HG03159 (cell line): Measurements from ENCODE around the gene ANKDD1B.
"Not testable (repeated sequence)": the region's sequence is repeated elsewhere in the genome, so short reads cannot be mapped to it uniquely, and the experiment has no call there.

Source experiments
- ATAC-seq: cut with Tn5 transposase; IDR thresholded peaks from one replicate; pipeline ENCODE4 v1.9.1; 2021; ENCODE audit warnings: mild to moderate bottlenecking, moderate library complexity; ENCODE audit not compliant: unreplicated experiment

Gene ANKDD1B

DNA sequence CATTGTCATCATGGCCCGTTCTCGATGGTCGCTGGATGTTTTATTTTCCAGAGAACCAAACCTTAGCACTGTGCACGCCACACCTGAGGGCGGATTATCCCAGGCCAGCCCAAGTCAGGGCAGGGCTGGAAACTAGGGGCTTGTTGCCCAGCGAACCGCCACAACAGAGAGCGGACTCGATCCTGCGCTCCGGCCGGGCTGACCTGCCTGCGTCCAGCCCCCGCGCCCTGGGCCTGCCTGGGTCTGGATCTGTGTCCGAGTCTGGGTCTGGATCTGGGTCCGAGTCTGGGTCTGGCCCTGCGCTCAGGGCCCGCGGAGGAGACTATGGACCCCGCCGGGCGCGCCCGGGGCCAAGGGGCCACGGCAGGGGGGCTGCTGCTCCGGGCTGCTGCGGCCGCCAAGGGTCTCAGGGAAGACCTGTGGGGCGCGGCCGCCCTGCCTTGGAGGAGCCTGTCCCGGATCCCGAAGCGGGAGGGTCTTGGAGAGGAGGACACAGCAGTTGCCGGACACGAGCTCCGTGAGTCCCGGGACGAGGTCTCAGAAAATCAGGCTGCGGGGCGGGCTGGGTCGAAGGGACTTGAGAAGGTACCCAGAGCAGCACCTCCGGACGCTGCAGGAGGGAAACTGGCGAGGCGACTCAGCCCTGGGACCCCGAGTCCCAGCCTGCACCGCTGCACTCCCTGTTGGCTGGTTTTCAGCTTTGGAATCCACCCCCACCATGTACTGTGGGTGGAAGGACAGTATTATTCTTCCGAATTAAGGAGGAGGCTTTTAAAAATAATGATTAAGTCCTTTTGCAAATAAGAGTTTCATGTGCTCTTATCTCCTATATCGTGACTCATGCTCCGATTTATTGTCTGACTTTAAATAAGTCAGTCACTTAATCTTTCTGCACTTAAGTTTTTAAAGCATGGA lies at the start of gene ANKDD1B:
Gene ANKDD1B (plus strand): TSS at position 143 of the 915 bp plus-strand sequence. CDS start 182 bp downstream, at position 325.
- peak; percentile 66 for ATAC-seq

DNA sequence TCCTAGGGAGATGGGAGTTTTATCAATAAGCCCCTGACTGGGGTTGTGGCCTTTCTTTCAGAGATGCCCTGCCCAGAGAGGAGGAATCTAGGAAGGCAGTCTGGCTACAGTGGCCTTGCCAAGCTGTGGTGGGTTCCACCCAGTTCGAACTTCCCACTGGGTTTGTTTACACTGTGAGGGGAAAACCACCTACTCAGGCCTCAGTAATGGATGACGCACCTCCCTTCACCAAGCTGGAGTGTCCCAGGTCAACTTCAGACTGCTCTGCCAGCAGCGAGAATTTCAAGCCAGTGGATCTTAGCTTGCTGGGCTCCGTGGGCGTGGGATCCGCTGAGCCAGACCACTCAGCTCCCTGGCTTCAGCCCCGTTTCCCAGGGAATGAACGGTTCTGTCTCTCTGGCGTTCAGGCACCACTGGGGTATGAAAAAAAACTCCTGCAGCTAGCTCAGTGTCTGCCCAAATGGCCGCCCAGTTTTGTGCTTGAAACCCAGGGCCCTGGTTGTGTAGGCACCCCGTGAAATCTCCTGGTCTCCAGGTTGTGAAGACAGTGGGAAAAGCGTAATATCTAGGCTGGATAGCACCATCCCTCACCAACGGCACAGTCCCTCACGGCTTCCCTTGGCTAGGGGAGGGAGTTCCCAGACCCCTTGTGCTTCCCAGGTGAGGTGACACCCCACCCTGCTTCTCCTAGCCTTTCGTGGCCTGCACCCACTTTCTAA lies 45.1 kb upstream of the ANKDD1B start:
- not testable (repeated sequence) for ATAC-seq

DNA sequence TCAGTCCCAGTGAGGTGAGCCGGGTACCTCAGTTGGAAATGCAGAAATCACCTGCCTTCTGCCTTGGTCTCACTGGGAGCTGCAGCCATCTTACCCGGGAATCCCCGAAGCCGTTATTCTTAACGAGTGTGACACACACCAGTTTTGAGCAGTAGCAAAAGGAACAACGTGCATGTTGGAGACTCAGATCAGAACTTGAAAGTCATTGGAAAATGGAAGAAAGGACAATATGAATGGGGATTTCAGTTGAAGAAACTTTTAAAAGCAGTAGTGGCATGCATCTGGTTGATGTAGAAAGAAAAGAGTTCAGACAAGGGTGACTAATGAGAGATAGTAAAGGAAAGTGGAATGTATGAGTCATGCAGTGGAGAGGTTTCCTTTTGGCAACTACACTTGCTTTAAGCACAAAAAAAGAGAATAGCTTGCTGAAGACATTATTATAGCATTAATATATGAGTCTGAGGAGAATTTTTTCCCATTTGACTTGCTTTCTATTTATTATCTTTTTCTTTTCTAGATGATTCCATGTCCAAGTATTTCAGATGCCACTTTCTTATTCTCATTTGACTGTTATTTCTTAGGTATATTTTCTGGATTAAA lies 44.4 kb upstream of the ANKDD1B start:
- ATAC-seq = peak; percentile 84

DNA sequence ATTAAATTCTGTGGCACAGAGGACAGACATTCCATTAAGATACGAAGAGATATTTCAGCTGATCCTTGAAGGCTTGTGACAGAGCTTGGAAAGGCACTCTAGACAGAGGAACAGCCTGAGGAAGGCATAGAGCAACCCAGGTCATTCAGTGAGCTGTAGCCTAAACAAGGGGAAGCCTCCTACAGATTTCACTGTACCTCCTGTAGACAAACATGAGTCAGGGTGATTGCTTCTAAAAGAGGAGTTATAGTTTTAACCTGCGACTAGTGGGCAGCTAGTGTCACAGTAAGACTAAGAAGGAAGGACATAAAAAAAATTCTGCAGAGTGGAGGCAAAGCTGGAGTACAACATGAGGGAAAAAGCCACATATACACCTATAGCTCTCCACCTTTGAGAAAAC lies 43.5 kb upstream of the ANKDD1B start:
- no peak for ATAC-seq

DNA sequence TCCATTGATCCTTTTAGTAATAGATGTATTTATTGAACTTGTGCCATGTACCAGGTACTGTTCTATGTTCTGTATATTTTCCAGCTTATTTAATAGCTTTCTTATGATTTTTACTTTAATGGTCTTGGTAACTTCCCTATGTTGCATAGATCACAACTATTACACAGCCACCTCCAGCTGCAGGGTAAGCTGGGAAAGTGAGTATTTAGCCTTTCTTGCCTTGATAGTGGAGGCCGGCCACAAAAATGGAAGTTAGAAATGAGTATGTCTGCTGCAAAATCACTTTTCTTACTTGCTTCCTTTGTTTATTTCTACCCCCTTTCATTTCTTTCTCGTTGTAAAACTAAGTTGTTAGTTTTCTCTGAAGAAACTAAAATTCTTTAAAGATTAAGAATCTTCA lies 43.1 kb upstream of the ANKDD1B start:
- ATAC-seq = no peak

DNA sequence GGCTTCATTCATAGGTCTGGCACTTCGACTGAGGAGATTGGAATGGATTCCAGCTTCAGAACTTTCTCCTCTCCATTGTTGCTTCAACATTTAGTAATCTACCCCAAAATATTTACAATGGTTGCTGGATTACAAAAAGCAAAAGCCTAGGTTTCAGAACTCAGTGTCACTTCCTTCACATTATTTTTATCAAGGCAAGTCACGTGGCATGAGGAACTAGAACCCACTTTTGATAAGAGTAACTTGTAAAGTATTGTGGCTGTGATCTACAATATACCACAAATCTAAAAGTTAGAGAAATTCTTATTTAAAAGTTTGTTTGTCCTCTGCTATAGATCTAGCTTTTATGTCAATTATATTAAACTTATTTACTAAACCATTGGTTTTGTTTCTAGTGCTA lies 39.7 kb upstream of the ANKDD1B start:
- no peak for ATAC-seq

DNA sequence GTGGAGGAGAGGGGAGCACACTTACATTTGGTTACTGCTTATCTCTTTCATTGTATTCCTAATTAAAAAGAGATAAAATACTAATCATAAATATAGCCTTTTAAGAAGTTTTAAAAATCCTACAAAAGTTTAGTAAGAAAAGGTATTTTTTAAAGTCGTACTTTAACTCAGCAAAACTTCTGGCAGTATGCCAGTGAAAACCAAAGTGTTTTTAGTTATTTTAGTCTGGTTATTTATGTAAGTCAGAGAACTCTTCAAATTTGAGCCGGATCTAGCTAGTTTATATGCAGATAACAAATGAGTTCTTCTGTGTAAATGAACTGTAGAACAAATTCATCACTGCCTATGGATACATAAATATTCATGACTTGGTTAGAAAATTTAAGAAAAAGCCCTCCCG lies 36.5 kb upstream of the ANKDD1B start:
- peak; percentile 15 for ATAC-seq

DNA sequence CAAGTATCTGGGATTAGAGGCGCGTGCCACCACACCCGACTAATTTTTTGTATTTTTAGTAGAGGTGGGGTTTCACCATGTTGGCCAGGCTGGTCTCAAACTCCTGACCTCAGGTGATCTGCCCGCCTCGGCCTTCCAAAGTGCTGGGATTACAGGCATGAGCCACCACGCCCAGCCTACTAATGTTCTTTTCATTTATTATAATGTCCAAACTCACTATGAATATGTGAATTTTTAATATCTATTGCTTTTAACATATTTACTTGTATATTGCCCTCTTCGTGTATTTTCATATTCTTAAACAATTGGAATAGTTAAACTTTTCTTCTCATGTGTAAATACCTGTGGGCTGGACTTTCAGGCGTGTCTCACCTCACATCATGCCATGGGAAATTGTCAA lies 33.0 kb upstream of the ANKDD1B start:
- not testable (repeated sequence) for ATAC-seq

DNA sequence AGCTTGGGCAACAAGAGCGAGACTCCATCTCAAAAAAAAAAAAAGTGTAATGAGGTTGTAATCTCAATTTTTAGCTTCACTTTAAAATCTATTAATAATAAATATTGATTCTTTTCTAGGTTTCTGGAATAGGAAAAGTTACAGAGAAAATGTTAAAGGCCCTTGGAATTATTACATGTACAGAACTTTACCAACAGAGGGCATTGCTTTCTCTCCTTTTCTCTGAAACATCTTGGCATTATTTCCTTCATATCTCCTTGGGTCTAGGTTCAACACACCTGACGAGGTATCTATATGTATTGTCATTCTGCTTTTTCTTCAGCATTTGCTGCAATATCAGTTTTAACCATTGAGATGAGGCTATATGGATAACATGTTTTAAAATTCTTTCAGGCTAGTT lies 26.6 kb upstream of the ANKDD1B start:
- no peak for ATAC-seq

DNA sequence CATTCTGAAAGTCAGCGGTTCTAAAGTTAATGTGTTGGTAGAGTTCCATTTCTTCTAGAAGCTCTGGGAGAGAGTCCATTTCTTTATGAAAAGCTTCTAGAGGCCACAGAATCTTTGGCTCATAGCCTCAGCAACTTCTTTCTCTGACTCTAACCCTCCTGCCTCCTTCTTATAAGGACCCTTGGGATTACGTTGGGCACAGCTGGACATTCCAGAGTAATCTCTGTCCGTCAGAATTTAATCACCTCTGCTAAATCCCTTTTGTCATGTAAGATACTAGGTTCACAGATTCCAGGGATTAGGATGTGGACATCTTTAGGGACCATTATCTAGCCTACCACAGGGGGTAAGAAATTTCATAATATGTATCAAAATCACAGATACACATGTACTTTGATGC lies 22.6 kb upstream of the ANKDD1B start:
- ATAC-seq = no peak

DNA sequence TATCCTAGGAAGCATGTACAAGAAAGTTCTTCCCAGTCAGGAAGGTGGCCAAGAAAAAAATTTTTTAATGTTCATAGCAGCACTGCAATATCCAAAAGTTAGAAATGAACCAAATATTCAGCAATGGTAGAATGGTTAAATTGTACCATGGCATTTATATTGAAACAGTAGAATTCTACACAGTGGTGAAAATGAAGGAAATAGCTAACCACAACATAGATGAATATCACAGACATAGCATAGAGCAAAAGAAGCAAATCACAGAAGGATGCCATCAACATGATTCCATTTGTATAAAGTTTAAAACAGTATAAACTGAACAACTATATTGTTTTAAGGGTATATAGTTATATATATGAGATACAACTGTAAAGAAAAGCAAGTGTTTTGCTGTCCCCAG lies 10.7 kb upstream of the ANKDD1B start:
- no peak for ATAC-seq

DNA sequence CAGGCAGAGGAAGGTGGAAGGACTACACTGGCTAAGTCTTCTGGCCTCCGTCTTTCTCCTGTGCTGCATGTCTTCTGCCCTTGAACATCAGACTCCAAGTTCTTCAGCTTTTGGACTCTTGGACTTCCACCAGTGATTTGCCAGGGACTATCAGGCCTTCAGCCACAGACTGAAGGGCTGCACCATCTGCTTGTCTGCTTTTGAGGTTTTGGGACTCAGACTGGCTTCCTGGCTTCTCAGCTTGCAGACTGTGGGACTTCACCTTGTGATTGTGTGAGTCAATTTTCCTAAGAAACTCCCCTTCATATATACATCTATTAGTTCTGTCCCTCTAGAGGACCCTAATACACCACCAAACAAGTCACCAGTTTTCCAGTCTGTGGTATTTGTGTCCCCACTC lies 9.7 kb upstream of the ANKDD1B start:
- ATAC-seq = no peak

DNA sequence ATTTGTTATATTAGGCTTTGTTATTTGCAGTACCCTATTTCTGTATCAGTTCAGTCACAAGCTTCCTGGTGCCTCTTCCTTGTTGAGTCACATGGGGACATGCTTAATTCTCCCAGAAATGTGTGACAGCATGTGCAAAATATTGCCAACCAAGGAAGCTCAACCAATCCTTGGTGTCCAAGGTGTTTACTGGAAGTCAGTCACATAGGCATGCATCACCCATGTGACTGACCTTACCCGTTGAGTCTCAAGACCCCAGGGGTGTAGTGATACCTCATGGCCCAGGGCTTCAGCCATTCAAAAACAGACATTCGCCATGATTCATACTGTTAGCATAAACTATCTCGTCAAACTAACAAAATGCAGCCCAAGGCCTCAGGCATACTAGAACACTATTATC lies 9.3 kb upstream of the ANKDD1B start:
- ATAC-seq = no peak

DNA sequence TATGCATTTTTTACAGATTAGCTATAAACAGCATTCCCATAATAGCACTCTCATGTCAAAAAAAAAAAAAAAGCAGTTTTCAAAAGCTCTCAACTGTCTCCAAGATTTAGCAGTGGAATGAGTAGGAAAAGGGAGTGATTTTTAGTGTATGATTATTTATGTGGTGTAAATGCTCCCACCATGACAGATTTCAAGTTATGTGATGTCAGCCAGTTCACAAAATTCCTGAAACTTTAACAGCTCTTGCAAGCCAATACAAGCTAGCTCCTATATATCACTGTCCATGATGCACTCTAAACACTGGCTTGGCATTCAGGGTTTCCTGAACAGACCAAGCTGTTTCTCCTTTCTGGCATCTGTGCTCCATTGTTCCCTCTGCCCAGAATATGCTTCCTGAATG lies 7.9 kb upstream of the ANKDD1B start:
- ATAC-seq = no peak

DNA sequence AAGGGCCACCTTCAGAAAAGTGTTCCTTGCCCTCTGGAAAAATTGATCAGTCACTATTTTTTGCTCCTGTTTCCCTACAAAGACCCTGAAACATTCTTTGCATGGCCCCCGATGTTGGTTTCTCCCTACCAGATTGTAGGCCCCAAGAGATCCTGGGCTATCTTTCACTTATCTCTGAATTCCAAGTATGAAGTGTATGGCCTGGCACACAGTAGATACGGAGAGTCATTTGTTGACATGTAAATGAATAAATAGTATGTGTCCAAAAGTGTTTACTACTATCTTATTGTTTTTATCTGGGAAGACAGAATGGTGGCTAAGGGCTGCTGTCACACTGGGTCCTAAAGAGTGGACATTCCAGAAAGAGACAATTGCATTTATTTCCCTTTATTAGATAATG lies 7.4 kb upstream of the ANKDD1B start:
- no peak for ATAC-seq

DNA sequence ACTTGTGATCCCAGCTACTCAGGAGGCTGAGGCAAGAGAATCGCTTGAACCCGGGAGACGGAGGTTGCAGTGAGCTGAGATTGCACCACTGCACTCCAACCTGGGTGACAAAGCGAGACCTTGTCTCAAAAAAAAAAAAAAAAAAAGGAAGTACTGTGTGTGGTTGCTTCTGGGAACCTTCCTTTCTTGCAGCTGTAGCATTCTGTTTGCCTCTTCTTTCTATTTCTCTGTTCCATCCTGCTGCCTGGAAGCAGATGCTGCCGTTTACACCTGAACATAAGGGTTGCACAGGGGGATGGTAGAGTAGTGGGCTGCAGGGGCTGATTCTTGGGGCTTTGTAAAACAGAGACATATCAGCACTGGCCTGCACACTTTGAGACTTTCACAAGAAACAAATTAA lies 3.9 kb upstream of the ANKDD1B start:
- not testable (repeated sequence) for ATAC-seq

DNA sequence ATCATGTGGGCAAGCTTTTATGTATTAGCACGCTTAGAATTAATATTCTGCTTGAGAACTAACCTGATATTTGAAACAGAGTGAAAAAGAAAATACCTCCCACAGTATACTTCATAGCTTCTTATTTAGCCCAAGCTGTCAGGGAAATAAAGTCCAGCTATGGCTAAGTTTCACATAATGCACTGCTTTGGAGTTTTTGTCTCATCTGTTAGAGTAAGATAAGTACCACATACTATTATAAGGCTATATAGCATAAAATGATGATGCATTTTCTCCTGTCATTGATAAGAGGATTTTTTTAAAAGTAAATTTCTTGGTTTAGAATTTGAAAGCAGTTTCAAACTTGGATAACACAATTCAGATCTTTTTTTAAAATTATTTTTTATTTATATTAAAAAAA lies 2.4 kb upstream of the ANKDD1B start:
- no peak for ATAC-seq

DNA sequence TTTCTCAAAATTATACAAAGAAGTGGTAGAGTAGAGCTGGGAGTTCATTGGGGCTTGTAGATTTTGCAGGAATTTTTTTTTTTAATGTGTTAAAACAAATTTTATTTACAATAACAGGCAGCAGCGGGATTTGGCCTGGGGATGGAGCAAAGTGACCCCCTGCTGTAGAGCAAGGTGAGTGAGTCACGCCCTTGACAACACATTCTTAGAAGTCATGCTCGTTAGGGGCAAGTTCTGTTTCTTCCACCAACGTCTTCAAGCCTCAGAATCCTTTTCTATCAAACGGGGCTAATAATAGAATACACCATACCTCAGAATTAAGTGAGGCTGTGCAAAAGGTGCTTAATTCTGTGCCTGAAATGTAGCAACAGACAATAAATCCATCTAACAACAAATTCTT lies 1.1 kb upstream of the ANKDD1B start:
- no peak for ATAC-seq

DNA sequence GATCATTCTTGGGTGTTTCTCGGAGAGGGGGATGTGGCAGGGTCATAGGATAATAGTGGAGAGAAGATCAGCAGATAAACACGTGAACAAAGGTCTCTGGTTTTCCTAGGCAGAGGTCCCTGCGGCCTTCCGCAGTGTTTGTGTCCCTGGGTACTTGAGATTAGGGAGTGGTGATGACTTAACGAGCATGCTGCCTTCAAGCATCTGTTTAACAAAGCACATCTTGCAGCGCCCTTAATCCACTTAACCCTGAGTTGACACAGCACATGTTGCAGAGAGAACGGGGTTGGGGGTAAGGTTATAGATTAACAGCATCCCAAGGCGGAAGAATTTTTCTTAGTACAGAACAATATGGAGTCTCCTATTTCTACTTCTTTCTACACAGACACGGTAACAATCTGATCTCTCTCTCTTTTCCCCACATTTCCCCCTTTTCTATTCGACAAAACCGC lies 368 bp upstream of the ANKDD1B start:
- not testable (repeated sequence) for ATAC-seq

DNA sequence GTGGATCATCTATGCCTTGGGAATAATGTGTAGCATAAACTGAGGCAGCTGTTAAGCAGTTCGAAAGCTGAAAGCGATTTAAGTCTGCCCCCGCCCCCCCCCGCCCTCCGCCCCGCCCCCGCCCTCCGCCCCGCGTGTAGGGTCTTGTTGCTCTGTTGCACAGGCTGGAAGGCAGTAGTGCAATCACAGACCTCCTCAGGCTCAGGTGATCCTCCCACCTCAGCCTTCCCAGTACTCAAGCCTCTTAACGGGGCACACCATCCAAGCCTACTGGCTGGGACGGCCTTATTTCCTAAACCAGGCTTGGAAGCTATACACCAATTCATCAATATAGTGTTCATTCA lies 945 bp downstream of the ANKDD1B start:
- peak; percentile 24 for ATAC-seq

DNA sequence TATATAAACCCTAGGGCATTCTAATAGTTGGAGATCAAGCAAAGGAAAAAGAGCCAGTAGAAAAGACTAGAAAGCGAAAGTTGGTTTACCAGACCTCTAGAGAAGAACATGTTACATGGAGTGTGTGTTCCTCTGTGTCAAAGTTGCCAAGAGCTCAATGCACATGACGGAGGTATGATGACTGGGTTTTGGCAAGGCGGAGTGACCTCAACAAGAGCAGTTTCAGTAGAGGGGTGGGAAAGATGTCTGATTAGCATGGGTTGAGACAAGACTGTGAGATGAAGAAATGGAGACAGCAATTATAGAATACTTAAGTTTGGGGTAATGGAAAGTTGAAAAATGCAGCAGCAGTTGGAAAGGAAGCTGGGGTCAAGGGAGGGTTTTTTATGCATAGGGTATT lies 1.6 kb downstream of the ANKDD1B start:
- ATAC-seq = no peak

DNA sequence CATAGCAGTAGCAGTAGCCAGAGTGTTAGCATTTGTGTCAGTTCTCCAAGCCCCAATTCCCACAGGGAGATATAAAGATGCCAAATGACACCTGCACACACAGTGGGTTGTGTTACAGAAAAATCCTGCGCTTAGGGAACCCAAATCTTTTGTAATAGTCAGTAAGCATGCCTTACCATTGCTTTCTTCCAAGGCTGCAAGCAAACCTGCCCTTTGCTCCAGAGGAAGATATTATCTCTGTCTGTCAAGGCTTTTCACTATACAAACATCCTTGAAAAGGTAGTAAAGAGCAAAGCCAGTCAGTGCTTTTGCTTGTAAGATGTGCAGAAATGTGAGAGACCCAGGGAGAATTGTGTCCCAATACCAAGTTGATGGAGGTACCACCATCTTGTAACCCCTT lies 2.9 kb downstream of the ANKDD1B start:
- ATAC-seq = no peak
